GM23338 (cell line): ENCODE data around the gene ARSB. TPM values are rescaled to one million over a fixed set of nuclear protein-coding genes. Genes with fewer than 3 reads are reported as not detected.

Source experiments
- ATAC-seq: fragments of 200-7000 bp; cut with Tn5 transposase; 3 replicates; pipeline ENCODE4 v1.9.1; 2020
- DNase-seq: peaks from one replicate; pipeline ENCODE4 v3.0.0-alpha.2; 2015; ENCODE audit warnings: low spot score
- H2AFZ ChIP-seq: fragments of 200-600 bp; sonication (generic); 2 replicates; pipeline ENCODE4 v1.8.0; 2016; ENCODE audit warnings: antibody characterized with exemption, mild to moderate bottlenecking, moderate library complexity
- H3F3A ChIP-seq: fragments of 200-600 bp; sonication (generic); replicated peaks from 2 replicates; pipeline ENCODE4 v1.8.0; 2017; ENCODE audit warnings: antibody characterized with exemption, mixed run types, low read depth
- H3K27ac ChIP-seq: fragments of 200-600 bp; sonication (generic); 2 replicates; pipeline ENCODE4 v1.6.1; 2016; ENCODE audit warnings: low read depth
- H3K27me3 ChIP-seq: fragments of 200-600 bp; sonication (generic); 2 replicates; pipeline ENCODE4 v1.8.0; 2016; ENCODE audit warnings: mild to moderate bottlenecking, mixed run types, moderate library complexity; ENCODE audit not compliant: insufficient read depth
- H3K36me3 ChIP-seq: fragments of 200-600 bp; sonication (generic); 2 replicates; pipeline ENCODE4 v1.8.0; 2016; ENCODE audit warnings: mild to moderate bottlenecking; ENCODE audit not compliant: insufficient read depth
- H3K4me1 ChIP-seq: fragments of 200-600 bp; sonication (generic); 2 replicates; pipeline ENCODE4 v1.8.0; 2016; ENCODE audit warnings: mild to moderate bottlenecking, moderate library complexity; ENCODE audit not compliant: insufficient read depth
- H3K4me2 ChIP-seq: fragments of 200-600 bp; sonication (generic); 2 replicates; pipeline ENCODE4 v1.7.1; 2017; ENCODE audit warnings: mixed run types
- H3K4me3 ChIP-seq: fragments of 200-600 bp; sonication (generic); 2 replicates; pipeline ENCODE4 v1.6.1; 2016; ENCODE audit warnings: mixed run types
- H3K79me2 ChIP-seq: fragments of 200-600 bp; sonication (generic); replicated peaks from 2 replicates; pipeline ENCODE4 v1.8.0; 2017; ENCODE audit warnings: mild to moderate bottlenecking; ENCODE audit not compliant: insufficient read depth
- H3K9me2 ChIP-seq: fragments of 200-600 bp; sonication (generic); 2 replicates; pipeline ENCODE4 v1.8.0; 2017; ENCODE audit not compliant: insufficient read depth
- H4K20me1 ChIP-seq: fragments of 200-600 bp; sonication (generic); replicated peaks from 2 replicates; pipeline ENCODE4 v1.8.0; 2017; ENCODE audit warnings: mild to moderate bottlenecking; ENCODE audit not compliant: insufficient read depth
- H3K27ac Mint-ChIP-seq: 2 replicates; pipeline ENCODE4 v1.8.0; 2020; ENCODE audit warnings: inconsistent platforms, mild to moderate bottlenecking, moderate library complexity, mixed read lengths
- H3K27me3 Mint-ChIP-seq: 3 replicates; pipeline ENCODE4 v1.8.0; 2022; ENCODE audit warnings: low read depth, mild to moderate bottlenecking, moderate library complexity, mixed read lengths, inconsistent platforms; ENCODE audit not compliant: insufficient read depth, poor library complexity
- H3K36me3 Mint-ChIP-seq: 3 replicates; pipeline ENCODE4 v1.8.0; 2021; ENCODE audit warnings: low read depth, mild to moderate bottlenecking, inconsistent platforms, moderate library complexity, mixed read lengths
- H3K4me1 Mint-ChIP-seq: 3 replicates; pipeline ENCODE4 v1.8.0; 2020; ENCODE audit warnings: mild to moderate bottlenecking, inconsistent platforms, mixed read lengths
- H3K4me3 Mint-ChIP-seq: 3 replicates; pipeline ENCODE4 v1.8.0; 2021; ENCODE audit warnings: moderate library complexity, mild to moderate bottlenecking, inconsistent platforms, mixed read lengths
- H3K9me3 Mint-ChIP-seq: 3 replicates; pipeline ENCODE4 v1.8.0; 2020; ENCODE audit warnings: moderate library complexity, mild to moderate bottlenecking, inconsistent platforms, mixed read lengths
- CREB1 ChIP-seq: fragments of 250-450 bp; sonication (Bioruptor Pico); IDR thresholded peaks from 2 replicates; pipeline ENCODE4 v1.5.0; 2020; ENCODE audit warnings: low read depth, mild to moderate bottlenecking, moderate library complexity
- EZH2phosphoT487 ChIP-seq: fragments of 200-600 bp; sonication (generic); IDR thresholded peaks from one replicate; pipeline ENCODE4 v1.8.1; 2018; ENCODE audit warnings: antibody characterized with exemption; ENCODE audit not compliant: unreplicated experiment
- JUNB ChIP-seq: IDR thresholded peaks from one replicate; pipeline ENCODE4 v1.6.1; 2016; ENCODE audit warnings: antibody characterized with exemption; ENCODE audit not compliant: unreplicated experiment
- NANOG ChIP-seq: IDR thresholded peaks from 2 replicates; pipeline ENCODE4 v1.6.1; 2016; ENCODE audit warnings: antibody characterized with exemption, borderline replicate concordance
- ZNF114 ChIP-seq: fragments of 250-450 bp; sonication (Bioruptor Pico); IDR thresholded peaks from 2 replicates; pipeline ENCODE4 v1.5.0; 2020; ENCODE audit warnings: mild to moderate bottlenecking, moderate library complexity
- ZNF331 ChIP-seq: fragments of 250-450 bp; sonication (Bioruptor Pico); IDR thresholded peaks from 2 replicates; pipeline ENCODE4 v1.5.0; 2020; ENCODE audit warnings: low read depth, mild to moderate bottlenecking, moderate library complexity
- ZNF462 ChIP-seq: fragments of 250-450 bp; sonication (Bioruptor Pico); IDR thresholded peaks from 2 replicates; pipeline ENCODE4 v1.5.0; 2020; ENCODE audit warnings: mild to moderate bottlenecking, moderate library complexity
- polyA plus RNA-seq: library from polyadenylated mRNA; unstranded; fragments of >200 nt; fragmentation: Nextera tagmentation; extraction: Ambion mirVana; gene quantifications from 2 replicates; pipeline ENCODE4 v1.2.1, GENCODE V29; 2016
- total RNA-seq: library from RNA; depleted of rRNA; stranded (reverse); fragments of >200 nt; shearing (Covaris generic); gene quantifications from 2 replicates; pipeline ENCODE4 v1.2.3, GENCODE V29; 2014
- TF ChIP-seq, protein P1 (sequence below): IDR thresholded peaks from one replicate; pipeline ENCODE4 v1.6.1; 2018; ENCODE audit warnings: antibody characterized with exemption; ENCODE audit not compliant: unreplicated experiment
- TF ChIP-seq, protein P2 (sequence below): IDR thresholded peaks from 2 replicates; pipeline ENCODE4 v1.6.1; 2016; ENCODE audit warnings: antibody characterized with exemption
- TF ChIP-seq, protein P3 (sequence below), 2 experiments: fragments of 200-600 bp in 1 of 2; sonication (generic) in 1 of 2; conservative IDR thresholded peaks; 2 replicates each; pipeline versions ENCODE4 v1.5.1 to v1.6.1; 2016 to 2017; ENCODE audit warnings: antibody characterized with exemption in 2 of 2, low read depth in 2 of 2, mild to moderate bottlenecking in 2 of 2, moderate library complexity in 1 of 2

Gene ARSB
- total and polyA plus RNA-seq, 2 experiments from 2014 or later = 7.4 to 24.6 TPM

- H3K4me1 ChIP-seq = peaks cover 4% of the 10 kb centered on the region; the same call in 1 of the 2 replicates
- no peak overlapping the region for H2AFZ ChIP-seq
- H3F3A ChIP-seq = no peaks in the 10 kb centered on the region
- H3K9me2 ChIP-seq = no peaks in the 10 kb centered on the region
- H3K4me2 ChIP-seq = no peak overlapping the region
- H3K4me1 Mint-ChIP-seq = peaks cover 14% of the 10 kb centered on the region
- TF ChIP-seq, protein P1, sequence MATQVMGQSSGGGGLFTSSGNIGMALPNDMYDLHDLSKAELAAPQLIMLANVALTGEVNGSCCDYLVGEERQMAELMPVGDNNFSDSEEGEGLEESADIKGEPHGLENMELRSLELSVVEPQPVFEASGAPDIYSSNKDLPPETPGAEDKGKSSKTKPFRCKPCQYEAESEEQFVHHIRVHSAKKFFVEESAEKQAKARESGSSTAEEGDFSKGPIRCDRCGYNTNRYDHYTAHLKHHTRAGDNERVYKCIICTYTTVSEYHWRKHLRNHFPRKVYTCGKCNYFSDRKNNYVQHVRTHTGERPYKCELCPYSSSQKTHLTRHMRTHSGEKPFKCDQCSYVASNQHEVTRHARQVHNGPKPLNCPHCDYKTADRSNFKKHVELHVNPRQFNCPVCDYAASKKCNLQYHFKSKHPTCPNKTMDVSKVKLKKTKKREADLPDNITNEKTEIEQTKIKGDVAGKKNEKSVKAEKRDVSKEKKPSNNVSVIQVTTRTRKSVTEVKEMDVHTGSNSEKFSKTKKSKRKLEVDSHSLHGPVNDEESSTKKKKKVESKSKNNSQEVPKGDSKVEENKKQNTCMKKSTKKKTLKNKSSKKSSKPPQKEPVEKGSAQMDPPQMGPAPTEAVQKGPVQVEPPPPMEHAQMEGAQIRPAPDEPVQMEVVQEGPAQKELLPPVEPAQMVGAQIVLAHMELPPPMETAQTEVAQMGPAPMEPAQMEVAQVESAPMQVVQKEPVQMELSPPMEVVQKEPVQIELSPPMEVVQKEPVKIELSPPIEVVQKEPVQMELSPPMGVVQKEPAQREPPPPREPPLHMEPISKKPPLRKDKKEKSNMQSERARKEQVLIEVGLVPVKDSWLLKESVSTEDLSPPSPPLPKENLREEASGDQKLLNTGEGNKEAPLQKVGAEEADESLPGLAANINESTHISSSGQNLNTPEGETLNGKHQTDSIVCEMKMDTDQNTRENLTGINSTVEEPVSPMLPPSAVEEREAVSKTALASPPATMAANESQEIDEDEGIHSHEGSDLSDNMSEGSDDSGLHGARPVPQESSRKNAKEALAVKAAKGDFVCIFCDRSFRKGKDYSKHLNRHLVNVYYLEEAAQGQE = no peak
- TF ChIP-seq, protein P2, sequence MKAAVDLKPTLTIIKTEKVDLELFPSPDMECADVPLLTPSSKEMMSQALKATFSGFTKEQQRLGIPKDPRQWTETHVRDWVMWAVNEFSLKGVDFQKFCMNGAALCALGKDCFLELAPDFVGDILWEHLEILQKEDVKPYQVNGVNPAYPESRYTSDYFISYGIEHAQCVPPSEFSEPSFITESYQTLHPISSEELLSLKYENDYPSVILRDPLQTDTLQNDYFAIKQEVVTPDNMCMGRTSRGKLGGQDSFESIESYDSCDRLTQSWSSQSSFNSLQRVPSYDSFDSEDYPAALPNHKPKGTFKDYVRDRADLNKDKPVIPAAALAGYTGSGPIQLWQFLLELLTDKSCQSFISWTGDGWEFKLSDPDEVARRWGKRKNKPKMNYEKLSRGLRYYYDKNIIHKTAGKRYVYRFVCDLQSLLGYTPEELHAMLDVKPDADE = no peak
- TF ChIP-seq ZNF331 (CRISPR knock-in tag) (no peak), JUNB (no peak)
- no peaks in the 10 kb centered on the region for H4K20me1 ChIP-seq
- no peak overlapping the region for H3K27ac Mint-ChIP-seq
- no peaks in the 10 kb centered on the region; the same call in 2 of the 3 replicates for H3K36me3 Mint-ChIP-seq
- ATAC-seq = no peak
- no peaks in the 10 kb centered on the region for H3K27me3 ChIP-seq
- no peaks in the 10 kb centered on the region for H3K79me2 ChIP-seq
- no peak overlapping the region for H3K27ac ChIP-seq
- no peaks in the 10 kb centered on the region for H3K36me3 ChIP-seq
- peaks cover 8% of the 10 kb centered on the region for H3K27me3 Mint-ChIP-seq
- no peak for DNase-seq
- H3K9me3 Mint-ChIP-seq = no peaks in the 10 kb centered on the region
- H3K4me3 Mint-ChIP-seq = no peak overlapping the region
- no peak overlapping the region for H3K4me3 ChIP-seq
Observed at GRCh38 chr5:78808818-78809217, 176.3 kb downstream of the ARSB start.

- H3K4me1 Mint-ChIP-seq = peaks cover 14% of the 10 kb centered on the region
- TF ChIP-seq CREB1 (CRISPR knock-in tag) = no peak
- no peak for TF ChIP-seq EZH2phosphoT487
- no peak for TF ChIP-seq ZNF462 (CRISPR knock-in tag)
- no peak for TF ChIP-seq ZNF114
- TF ChIP-seq, protein P3, sequence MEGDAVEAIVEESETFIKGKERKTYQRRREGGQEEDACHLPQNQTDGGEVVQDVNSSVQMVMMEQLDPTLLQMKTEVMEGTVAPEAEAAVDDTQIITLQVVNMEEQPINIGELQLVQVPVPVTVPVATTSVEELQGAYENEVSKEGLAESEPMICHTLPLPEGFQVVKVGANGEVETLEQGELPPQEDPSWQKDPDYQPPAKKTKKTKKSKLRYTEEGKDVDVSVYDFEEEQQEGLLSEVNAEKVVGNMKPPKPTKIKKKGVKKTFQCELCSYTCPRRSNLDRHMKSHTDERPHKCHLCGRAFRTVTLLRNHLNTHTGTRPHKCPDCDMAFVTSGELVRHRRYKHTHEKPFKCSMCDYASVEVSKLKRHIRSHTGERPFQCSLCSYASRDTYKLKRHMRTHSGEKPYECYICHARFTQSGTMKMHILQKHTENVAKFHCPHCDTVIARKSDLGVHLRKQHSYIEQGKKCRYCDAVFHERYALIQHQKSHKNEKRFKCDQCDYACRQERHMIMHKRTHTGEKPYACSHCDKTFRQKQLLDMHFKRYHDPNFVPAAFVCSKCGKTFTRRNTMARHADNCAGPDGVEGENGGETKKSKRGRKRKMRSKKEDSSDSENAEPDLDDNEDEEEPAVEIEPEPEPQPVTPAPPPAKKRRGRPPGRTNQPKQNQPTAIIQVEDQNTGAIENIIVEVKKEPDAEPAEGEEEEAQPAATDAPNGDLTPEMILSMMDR (conservative IDR thresholded peaks at IDR 0.05; ENCODE audit: low read depth in 2 of 2) = no peak
- no peak for TF ChIP-seq NANOG
Observed at GRCh38 chr5:78808380-78808779, 176.7 kb downstream of the ARSB start.

More at GRCh38 chr5:78808380-78808779, 176.7 kb downstream of the ARSB start:
- Histone ChIP-seq H3K27ac (no peak overlapping the region), H3K9me2 (no peaks in the 10 kb centered on the region), H3K27me3 (no peaks in the 10 kb centered on the region), H3F3A (no peaks in the 10 kb centered on the region), H3K4me3 (no peak overlapping the region), H3K36me3 (no peaks in the 10 kb centered on the region), H3K79me2 (no peaks in the 10 kb centered on the region), H4K20me1 (no peaks in the 10 kb centered on the region), H2AFZ (no peak overlapping the region), H3K4me1 (peaks cover 4% of the 10 kb centered on the region; the same call in 1 of the 2 replicates), H3K4me2 (no peak overlapping the region)
- Mint-ChIP-seq H3K36me3 (no peaks in the 10 kb centered on the region; the same call in 2 of the 3 replicates), H3K9me3 (no peaks in the 10 kb centered on the region), H3K4me3 (no peak overlapping the region), H3K27me3 (peaks cover 8% of the 10 kb centered on the region), H3K27ac (no peak overlapping the region)
- ATAC-seq (no peak), DNase-seq (no peak)
